Mesenchymal stem cell (in vitro differentiated cells and primary cell): ENCODE measurements around the gene CAST.

Experiments
- DNase-seq: peaks from one replicate; pipeline ENCODE4 v3.0.0-alpha.2; 2013
- H2AFZ ChIP-seq: one replicate; pipeline ENCODE4 v1.6.1; 2013; ENCODE audit warnings: low read depth, mild to moderate bottlenecking, control low read depth, inconsistent platforms, low read length, moderate library complexity
- H2AK5ac ChIP-seq: 2 replicates; pipeline ENCODE4 v1.6.1; 2013; ENCODE audit warnings: low read length, moderate library complexity, mild to moderate bottlenecking, inconsistent platforms; ENCODE audit not compliant: severe bottlenecking
- H2BK120ac ChIP-seq: one replicate; pipeline ENCODE4 v1.6.1; 2013; ENCODE audit warnings: low read depth, mild to moderate bottlenecking, inconsistent platforms, low read length, moderate library complexity
- H2BK12ac ChIP-seq, 2 experiments: one replicate each; pipeline ENCODE4 v1.6.1; 2013; ENCODE audit warnings: inconsistent platforms in 2 of 2, low read length in 2 of 2, mild to moderate bottlenecking in 2 of 2, moderate library complexity in 2 of 2, control low read depth in 1 of 2
- H2BK15ac ChIP-seq: one replicate; pipeline ENCODE4 v1.6.1; 2013; ENCODE audit warnings: mild to moderate bottlenecking, low read depth, inconsistent platforms; ENCODE audit not compliant: poor library complexity, severe bottlenecking
- H2BK5ac ChIP-seq: 2 replicates; pipeline ENCODE4 v1.6.1; 2013; ENCODE audit warnings: low read depth, mild to moderate bottlenecking, low read length, control low read depth, inconsistent platforms; ENCODE audit not compliant: poor library complexity, severe bottlenecking
- H3K14ac ChIP-seq, 2 experiments: one replicate each; pipeline ENCODE4 v1.6.1; 2013; ENCODE audit warnings: inconsistent platforms in 2 of 2, low read length in 2 of 2, control low read depth in 1 of 2, mild to moderate bottlenecking in 1 of 2, moderate library complexity in 1 of 2
- H3K18ac ChIP-seq, 2 experiments: one replicate each; pipeline ENCODE4 v1.6.1; 2013; ENCODE audit warnings: inconsistent platforms in 2 of 2, low read length in 2 of 2, control low read depth in 1 of 2, low read depth in 1 of 2, mild to moderate bottlenecking in 1 of 2
- H3K23ac ChIP-seq, 2 experiments: one replicate each; pipeline ENCODE4 v1.6.1; 2013; ENCODE audit warnings: inconsistent platforms in 2 of 2, low read length in 2 of 2, mild to moderate bottlenecking in 2 of 2, moderate library complexity in 2 of 2, control low read depth in 1 of 2
- H3K27ac ChIP-seq: 2 replicates; pipeline ENCODE4 v1.5.1; 2013; ENCODE audit warnings: mild to moderate bottlenecking, moderate library complexity, low read length, control low read depth, inconsistent platforms; ENCODE audit not compliant: poor library complexity, severe bottlenecking
- H3K27me3 ChIP-seq, 2 experiments: 2 replicates each; pipeline versions ENCODE4 v1.6.1 to v1.7.0; 2013; ENCODE audit warnings: low read length in 2 of 2, mild to moderate bottlenecking in 2 of 2, moderate library complexity in 2 of 2, control low read depth in 1 of 2, inconsistent platforms in 1 of 2; ENCODE audit not compliant: control insufficient read depth in 1 of 2, insufficient read depth in 1 of 2
- H3K36me3 ChIP-seq, 2 experiments: 2 replicates each; pipeline versions ENCODE4 v1.6.1 to v1.7.0; 2013; ENCODE audit warnings: low read length in 2 of 2, control low read depth in 1 of 2, inconsistent platforms in 1 of 2, low read depth in 1 of 2, mild to moderate bottlenecking in 1 of 2; ENCODE audit not compliant: insufficient read depth in 2 of 2, control insufficient read depth in 1 of 2
- H3K4ac ChIP-seq, 2 experiments: one replicate each; pipeline ENCODE4 v1.6.1; 2013; ENCODE audit warnings: inconsistent platforms in 2 of 2, low read length in 2 of 2, mild to moderate bottlenecking in 2 of 2, moderate library complexity in 2 of 2, control low read depth in 1 of 2, low read depth in 1 of 2
- H3K4me1 ChIP-seq: 2 replicates; pipeline ENCODE4 v1.6.1; 2013; ENCODE audit warnings: low read depth, low read length, control low read depth; ENCODE audit not compliant: control insufficient read depth, insufficient read depth
- H3K4me2 ChIP-seq: 2 replicates; pipeline ENCODE4 v1.6.1; 2013; ENCODE audit warnings: low read length, mild to moderate bottlenecking, inconsistent platforms; ENCODE audit not compliant: poor library complexity, severe bottlenecking
- H3K4me3 ChIP-seq, 2 experiments: 2 replicates each; pipeline versions ENCODE4 v1.5.1 to v1.7.0; 2013; ENCODE audit warnings: low read length in 2 of 2, mild to moderate bottlenecking in 2 of 2, control low read depth in 1 of 2, low read depth in 1 of 2; ENCODE audit not compliant: insufficient read depth in 1 of 2
- H3K79me1 ChIP-seq: replicated peaks from 2 replicates; pipeline ENCODE4 v1.6.1; 2013; ENCODE audit warnings: mild to moderate bottlenecking, control low read depth, low read length, inconsistent platforms; ENCODE audit not compliant: poor library complexity, severe bottlenecking
- H3K9ac ChIP-seq: 2 replicates; pipeline ENCODE4 v1.7.0; 2013; ENCODE audit warnings: mild to moderate bottlenecking, low read length, moderate library complexity
- H3K9me3 ChIP-seq: 2 replicates; pipeline ENCODE4 v1.7.0; 2013; ENCODE audit warnings: mild to moderate bottlenecking, low read length; ENCODE audit not compliant: control insufficient read depth
- H4K8ac ChIP-seq: one replicate; pipeline ENCODE4 v1.6.1; 2013; ENCODE audit warnings: inconsistent platforms, mild to moderate bottlenecking, low read length, moderate library complexity
- H4K91ac ChIP-seq: one replicate; pipeline ENCODE4 v1.6.1; 2013; ENCODE audit warnings: mild to moderate bottlenecking, low read length, inconsistent platforms
- WGBS: methylation state at CpG from one replicate; pipeline ENCODE4 v1.1.7; 2013; ENCODE audit warnings: mixed read lengths; 5-methylcytosine and 5-hydroxymethylcytosine counted together

CAST gene

GRCh38 chr5:96677496-96677895, 15.3 kb downstream of the CAST start:
- H2BK5ac ChIP-seq = no peak overlapping the region
- H2BK12ac ChIP-seq = no peak overlapping the region
- H3K9me3 ChIP-seq = no peaks in the 10 kb centered on the region
- H3K27me3 ChIP-seq = no peaks in the 10 kb centered on the region
- no peaks in the 10 kb centered on the region for H3K4me1 ChIP-seq
- H3K4ac ChIP-seq = no peak overlapping the region
- 30% methylated on average over 2 of the region's 2 CpGs for WGBS
- no peak overlapping the region for H3K9ac ChIP-seq
- no peak overlapping the region for H4K91ac ChIP-seq
- no peak overlapping the region for H2AK5ac ChIP-seq
- H3K79me1 ChIP-seq = peaks cover 19% of the 10 kb centered on the region
- peaks cover 3 to 50% of the 10 kb centered on the region in 2 experiments for H3K36me3 ChIP-seq
- H3K14ac ChIP-seq = no peak overlapping the region
- no peak overlapping the region for H3K23ac ChIP-seq
- H2BK15ac ChIP-seq = no peak overlapping the region
- no peak overlapping the region for H3K27ac ChIP-seq
- no peak overlapping the region for H3K4me2 ChIP-seq
- H2BK120ac ChIP-seq = no peak overlapping the region
- no peak overlapping the region for H2AFZ ChIP-seq
- no peak for DNase-seq
- no peak overlapping the region for H3K18ac ChIP-seq
- no peak overlapping the region for H4K8ac ChIP-seq
- no peak overlapping the region for H3K4me3 ChIP-seq

GRCh38 chr5:96679293-96679692, 17.1 kb downstream of the CAST start:
- Histone ChIP-seq H2BK12ac (no peak overlapping the region), H3K23ac (no peak overlapping the region), H3K79me1 (peaks cover 24% of the 10 kb centered on the region), H3K4me3 (no peak overlapping the region), H3K9me3 (no peaks in the 10 kb centered on the region), H3K14ac (no peak overlapping the region), H2BK5ac (no peak overlapping the region), H3K9ac (no peak overlapping the region), H3K4ac (no peak overlapping the region), H3K4me1 (no peaks in the 10 kb centered on the region), H2AK5ac (no peak overlapping the region), H4K8ac (no peak overlapping the region), H2AFZ (no peak overlapping the region), H3K27me3 (no peaks in the 10 kb centered on the region), H4K91ac (no peak overlapping the region), H3K4me2 (no peak overlapping the region), H3K18ac (no peak overlapping the region), H2BK15ac (no peak overlapping the region), H3K27ac (no peak overlapping the region), H3K36me3 (peaks cover 3 to 55% of the 10 kb centered on the region in 2 experiments), H2BK120ac (no peak overlapping the region)
- no peak for DNase-seq
- 100% methylated on average over 2 of the region's 4 CpGs for WGBS

GRCh38 chr5:96680759-96681470, 18.7 kb downstream of the CAST start:
- Histone ChIP-seq H3K36me3 (peaks cover 3 to 51% of the 10 kb centered on the region in 2 experiments), H4K8ac (no peak overlapping the region), H3K79me1 (peaks cover 21% of the 10 kb centered on the region), H2AK5ac (no peak overlapping the region), H3K4me1 (no peaks in the 10 kb centered on the region), H3K9ac (no peak overlapping the region), H2BK120ac (no peak overlapping the region), H3K27me3 (no peaks in the 10 kb centered on the region), H3K18ac (no peak overlapping the region), H3K4me2 (no peak overlapping the region), H3K14ac (no peak overlapping the region), H2BK15ac (no peak overlapping the region), H3K23ac (no peak overlapping the region), H2BK5ac (no peak overlapping the region), H3K27ac (no peak overlapping the region), H3K9me3 (no peaks in the 10 kb centered on the region), H2AFZ (no peak overlapping the region), H3K4me3 (no peak overlapping the region), H3K4ac (no peak overlapping the region), H2BK12ac (no peak overlapping the region), H4K91ac (no peak overlapping the region)
- 95% methylated on average over 6 of the region's 11 CpGs for WGBS
- DNase-seq = no peak

- H3K14ac ChIP-seq = no peak overlapping the region
- no peak overlapping the region for H3K23ac ChIP-seq
- no peaks in the 10 kb centered on the region for H3K4me1 ChIP-seq
- no peak overlapping the region for H2AFZ ChIP-seq
- H3K79me1 ChIP-seq = peaks cover 19% of the 10 kb centered on the region
- H3K27me3 ChIP-seq = no peaks in the 10 kb centered on the region
- H2BK12ac ChIP-seq = no peak overlapping the region
- no peak overlapping the region for H2BK5ac ChIP-seq
- H3K18ac ChIP-seq = no peak overlapping the region
- DNase-seq = no peak
- no peak overlapping the region for H3K27ac ChIP-seq
- no peak overlapping the region for H4K91ac ChIP-seq
- no peak overlapping the region for H4K8ac ChIP-seq
- peaks cover 3 to 37% of the 10 kb centered on the region in 2 experiments for H3K36me3 ChIP-seq
- no peak overlapping the region for H3K9ac ChIP-seq
- no peak overlapping the region for H3K4me3 ChIP-seq
- H2BK120ac ChIP-seq = no peak overlapping the region
- H3K4ac ChIP-seq = no peak overlapping the region
- H3K9me3 ChIP-seq = no peaks in the 10 kb centered on the region
- H3K4me2 ChIP-seq = no peak overlapping the region
- H2AK5ac ChIP-seq = no peak overlapping the region
- WGBS = no CpG with 5 or more reads among the region's 1 CpG
- H2BK15ac ChIP-seq = no peak overlapping the region
Measured at GRCh38 chr5:96683392-96683791, 21.2 kb downstream of the CAST start.
